Activated CD8-positive, alpha-beta memory T cell treated with anti-CD3 and anti-CD28 coated beads for 48 hours (primary cell): ENCODE measurements around the gene IL27RA.

Experiments used
- DNase-seq, 3 experiments: peaks; one replicate each; pipeline ENCODE4 v3.0.0-alpha.2; 2020; ENCODE audit warnings: low read depth in 2 of 3, low spot score in 2 of 3

The IL27RA gene

DNA sequence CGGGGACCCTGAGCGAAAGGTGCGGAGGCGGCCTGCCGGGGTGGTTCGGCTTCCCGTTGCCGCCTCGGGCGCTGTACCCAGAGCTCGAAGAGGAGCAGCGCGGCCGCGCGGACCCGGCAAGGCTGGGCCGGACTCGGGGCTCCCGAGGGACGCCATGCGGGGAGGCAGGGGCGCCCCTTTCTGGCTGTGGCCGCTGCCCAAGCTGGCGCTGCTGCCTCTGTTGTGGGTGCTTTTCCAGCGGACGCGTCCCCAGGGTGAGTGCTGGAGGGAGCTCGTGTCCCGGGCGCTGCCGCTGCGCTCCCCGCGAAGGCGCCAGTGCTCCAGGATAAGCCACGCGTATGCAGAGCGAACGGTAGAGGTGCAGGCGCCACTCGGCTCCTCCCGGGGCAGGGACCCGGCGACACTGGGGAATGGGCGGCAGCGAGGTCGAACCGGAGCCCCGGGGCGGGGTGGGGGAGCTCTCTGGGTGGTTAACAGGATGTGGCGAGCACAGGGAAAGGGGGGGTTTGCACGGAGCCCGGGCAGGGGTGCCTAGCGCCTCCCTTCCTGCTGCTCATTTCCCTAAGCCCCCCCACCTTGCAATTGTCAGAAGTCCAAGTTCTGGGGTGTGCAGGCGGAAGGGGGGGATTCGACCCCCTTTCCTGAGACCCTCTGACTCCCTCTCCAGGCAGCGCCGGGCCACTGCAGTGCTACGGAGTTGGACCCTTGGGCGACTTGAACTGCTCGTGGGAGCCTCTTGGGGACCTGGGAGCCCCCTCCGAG lies at the start of gene IL27RA:
TSS of gene IL27RA (plus strand) at position 44 of the 762 bp plus-strand sequence. CDS start at position 155, 111 bp downstream.
- DNase-seq: peak; percentile 47 to 64 (median 56)

DNA sequence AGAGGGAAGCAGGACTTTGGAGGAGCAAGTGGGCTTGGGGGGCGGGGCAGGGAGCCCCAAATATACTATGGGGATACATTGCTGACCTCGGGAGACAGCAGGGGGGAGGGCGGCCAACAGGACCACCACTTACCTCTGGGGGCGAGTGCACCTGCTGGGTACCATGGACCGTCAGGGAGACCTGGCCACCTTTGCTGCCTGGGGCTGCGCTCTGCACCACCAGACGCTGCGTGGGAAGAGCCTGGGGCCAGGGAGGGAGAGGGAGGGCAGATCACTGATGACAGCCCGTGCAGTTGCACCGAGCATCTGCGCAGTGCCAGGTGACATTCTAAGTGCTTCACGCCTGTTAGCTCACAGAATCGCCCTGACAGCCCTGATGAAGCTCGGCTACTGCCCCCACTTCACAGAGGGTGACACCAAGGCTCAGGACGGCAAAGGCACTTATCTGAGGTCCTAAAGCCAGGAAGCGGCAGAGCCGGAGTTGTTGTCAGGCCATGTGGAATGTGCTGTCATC lies 49.5 kb upstream of the IL27RA start:
- DNase-seq: no peak

DNA sequence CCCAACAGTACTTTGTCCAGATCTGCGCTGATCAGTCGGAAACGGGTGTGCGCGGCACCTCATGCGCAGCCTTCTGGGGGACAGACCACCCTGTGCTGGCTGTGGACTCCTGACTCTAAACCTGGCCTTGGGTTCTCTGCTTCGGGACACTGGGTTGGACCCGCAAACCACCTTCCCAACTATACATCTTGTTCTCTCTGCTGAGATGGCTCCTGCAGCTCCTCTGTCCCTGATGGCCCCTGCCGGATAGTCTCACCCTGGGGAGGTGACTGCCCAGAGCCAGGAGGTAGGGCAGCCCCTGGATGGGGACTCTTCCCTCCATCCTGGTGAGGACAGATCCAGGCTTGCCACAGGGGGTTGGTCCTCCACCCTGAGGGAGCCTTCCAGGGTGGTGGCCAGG lies 48.8 kb upstream of the IL27RA start:
- no peak for DNase-seq

DNA sequence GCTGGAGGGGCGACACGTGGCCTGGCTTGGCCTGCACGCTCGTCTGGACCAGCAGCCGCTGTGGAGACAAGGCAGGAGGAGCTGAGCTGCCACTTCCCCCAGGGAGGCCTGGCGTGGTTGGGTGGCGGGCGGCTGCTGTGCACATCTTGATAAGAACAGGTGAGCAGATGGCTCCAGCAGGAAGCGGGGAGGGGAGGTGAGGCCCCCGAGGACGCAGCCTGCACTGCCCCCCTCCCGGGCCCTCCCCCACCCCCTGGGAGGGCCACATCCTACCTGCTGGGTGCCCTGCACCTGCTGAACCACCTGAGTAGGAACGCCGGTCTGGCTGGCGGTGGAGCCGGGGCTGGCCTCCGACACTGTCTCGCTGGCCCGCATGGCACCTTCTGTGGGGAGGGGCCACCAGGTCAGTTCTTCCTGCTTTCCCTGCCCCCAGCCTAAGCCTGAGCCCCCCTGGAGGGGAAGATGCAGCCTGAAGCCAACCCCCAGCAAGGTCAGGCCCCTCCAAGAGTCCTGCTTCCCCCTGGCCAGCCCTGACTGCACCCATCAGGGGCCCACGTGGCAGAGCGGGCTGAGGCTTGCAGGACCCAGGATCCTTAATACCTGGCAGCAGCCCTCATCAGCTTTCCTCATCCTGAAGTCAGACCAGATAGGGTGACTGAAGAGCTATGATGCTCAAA lies 48.2 kb upstream of the IL27RA start:
- no peak for DNase-seq

DNA sequence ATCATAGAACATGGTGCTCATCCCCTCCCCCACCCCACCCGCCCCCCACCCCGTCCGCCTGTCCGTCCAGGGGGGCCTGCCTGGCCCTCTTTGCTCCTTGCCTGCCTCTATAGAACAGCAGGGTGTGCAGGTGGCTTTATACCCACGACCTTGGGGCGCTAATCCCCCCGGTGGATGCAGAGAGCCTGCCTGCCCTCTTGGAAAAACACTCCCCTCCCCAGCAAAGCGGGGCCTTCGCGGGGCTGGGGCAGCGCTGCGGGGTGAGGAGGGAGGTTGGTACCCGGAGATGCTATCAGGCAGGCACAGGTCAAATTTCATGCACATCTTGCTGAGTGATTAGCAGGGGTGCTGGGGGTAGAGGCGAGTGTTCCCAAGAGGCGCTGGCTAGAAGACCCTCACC lies 47.4 kb upstream of the IL27RA start:
- no peak for DNase-seq

DNA sequence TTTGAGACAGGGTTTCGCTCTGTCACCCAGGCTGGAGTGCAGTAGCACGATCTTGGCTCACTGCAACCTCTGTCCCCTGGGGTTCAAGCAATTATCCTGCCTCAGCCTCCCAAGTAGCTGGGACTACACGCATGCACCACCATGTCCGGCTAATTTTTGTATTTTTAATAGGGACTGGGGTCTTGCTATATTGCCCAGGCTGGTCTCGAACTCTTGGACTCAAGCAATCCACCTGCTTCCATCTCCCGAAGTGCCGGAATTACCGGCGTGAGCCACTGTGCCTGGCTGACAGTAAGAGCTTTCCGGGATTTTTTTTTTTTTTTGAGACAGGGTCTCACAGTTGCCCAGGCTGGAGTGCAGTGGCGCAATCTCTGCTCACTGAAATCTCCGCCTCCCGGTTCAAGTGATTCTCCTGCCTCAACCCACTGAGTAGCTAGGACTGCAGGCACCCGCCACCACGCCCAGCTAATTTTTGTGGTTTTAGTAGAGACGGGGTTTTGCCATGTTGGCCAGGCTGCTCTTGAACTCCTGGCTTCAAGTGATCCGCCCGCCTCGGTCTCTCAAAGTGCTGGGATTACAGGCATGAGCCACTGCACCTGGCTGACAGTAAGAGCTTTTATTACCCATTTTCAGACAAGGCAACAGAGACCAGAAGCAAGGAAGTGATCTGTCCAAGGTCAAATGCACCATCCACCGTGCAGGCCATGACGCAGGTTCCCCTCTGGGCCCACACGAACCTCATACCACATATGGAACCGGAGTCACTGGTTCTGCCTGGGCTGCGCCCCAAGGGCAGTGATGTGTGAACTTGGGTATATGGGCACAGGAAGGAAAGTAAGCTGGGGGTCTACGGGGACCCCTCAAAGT lies 46.5 kb upstream of the IL27RA start:
- no peak for DNase-seq

DNA sequence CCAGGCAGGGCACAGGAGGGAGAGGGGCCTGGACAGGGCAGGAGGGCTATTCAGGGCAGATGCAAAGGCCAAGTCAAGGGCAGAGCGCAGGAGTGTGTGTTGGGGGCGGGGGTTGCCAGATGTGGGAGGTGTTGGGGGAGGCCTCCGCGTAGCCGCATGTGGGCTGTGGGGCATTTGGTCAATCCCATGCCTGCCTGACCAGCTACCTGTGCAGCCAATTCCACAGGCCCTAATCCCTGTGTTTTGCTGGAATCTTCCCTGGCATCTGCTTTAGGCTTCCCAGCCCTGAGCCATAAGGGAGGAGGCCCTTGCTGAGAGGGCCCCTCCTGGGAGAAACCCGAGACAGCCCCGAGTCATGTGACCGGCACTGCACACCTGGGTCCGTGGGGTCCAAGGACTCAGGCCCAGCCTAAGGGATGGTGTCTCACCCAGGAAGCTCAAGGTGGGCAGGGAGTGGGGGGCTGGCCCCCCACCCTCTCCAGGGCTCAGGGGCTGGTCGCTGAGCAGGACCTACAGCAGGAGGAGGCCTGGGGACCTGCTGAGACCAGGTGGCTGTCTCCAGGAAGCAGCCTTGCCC lies 45.7 kb upstream of the IL27RA start:
- DNase-seq: peak in 1 of 3 experiments; percentile 24

DNA sequence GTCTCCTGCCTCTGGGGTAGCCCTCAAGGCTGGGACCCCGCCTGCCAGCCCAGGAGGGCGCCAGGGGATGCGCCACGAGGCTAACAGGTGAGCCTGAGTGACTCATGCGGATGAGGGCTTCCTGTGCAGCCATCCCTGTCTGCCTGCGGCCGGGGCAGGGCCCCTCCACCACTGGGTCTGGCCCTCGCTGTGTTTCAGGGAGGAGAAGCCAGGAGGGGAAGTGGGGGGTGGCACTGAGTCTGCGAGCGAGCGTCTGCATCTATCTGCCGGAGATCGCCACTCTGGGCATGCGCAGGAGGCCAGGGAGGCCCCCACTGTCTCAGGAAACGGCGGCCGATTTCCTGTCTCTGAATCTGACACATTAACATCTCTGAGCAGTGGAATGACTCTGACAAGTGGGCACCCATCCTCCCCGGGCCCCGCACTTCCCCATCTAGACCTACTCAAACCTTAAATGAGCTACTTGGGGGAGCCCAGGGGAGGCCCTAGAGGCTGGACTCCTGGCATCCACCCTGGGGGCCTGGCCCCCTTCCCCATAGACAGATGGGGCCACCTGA lies 45.1 kb upstream of the IL27RA start:
- peak; percentile 95 to 99 (median 96) for DNase-seq

DNA sequence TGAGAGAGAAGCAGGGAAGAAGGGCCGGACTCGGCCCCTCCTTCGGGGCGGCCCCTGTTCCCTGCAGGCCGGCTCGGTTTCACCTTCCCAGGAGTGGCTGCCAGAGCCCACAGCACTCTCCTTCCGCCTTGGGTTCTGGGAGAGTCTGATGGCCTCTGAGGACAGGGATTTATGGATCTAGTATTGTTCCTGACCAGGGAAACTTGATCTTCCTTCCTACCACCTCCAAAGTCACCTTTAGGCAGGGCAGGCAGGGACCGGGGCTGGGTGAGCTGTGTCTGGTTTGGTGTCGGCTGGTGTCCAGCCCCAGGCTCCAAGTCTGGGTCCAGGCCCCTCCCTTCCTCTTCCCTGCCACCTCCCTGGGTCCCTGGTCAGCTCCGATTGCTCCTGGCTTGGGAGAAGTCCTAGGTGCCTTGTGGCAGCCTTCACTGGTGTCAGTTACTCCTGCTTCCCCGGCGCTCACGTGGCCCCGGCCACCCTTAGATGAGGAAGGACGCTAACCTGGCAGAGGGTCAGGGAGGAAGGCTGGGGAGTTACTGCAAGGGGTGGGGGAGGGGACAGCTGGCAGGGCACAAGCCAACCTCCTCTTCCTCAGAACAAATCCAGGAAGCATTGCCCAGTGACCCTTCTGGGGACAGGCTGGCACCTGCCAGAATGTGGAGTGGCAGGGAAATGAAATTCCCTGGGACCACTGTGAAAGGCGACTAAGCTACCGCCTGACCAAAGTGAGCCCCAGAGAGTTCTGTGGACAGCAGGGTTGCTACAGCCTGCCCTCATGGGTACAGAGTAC lies 44.3 kb upstream of the IL27RA start:
- DNase-seq: no peak

DNA sequence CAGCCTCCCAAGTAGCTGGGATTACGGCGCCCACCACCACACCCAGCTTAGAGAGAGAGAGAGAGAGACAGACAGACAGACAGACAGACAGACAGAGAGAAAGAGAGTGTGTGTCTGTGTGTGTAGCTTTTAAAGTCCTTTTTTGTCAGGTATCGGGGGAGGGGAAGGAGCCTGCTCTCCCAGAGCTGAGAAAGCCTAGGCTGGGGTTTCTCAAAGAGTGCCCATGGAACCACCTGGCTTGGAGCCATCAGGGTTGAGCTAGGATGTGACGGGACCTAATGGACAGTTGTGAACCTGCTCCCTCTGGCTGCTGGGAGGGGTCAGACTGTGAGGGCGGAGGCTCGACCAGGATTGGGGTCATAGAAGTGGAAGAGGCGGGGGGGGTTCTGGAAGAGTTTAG lies 42.1 kb upstream of the IL27RA start:
- DNase-seq: no peak

DNA sequence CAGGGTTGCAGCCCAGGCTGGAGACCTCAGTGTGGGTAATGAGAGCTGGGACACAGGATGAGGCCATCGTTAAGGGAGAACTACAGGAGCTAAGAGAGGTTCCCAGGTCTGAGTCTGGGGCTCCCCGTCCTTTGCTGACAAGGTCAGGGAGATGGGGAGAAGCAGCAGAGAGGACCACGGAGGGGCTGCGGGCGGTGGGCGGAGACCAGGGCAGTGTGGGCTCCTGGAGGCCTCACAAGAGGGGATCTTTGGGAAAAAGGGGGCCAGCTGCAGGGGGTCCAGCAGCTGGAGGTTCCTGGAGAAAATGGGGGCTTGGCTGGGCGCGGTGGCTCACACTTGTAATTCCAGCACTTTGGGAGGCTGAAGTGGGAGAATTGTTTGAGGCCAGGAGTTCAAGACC lies 41.5 kb upstream of the IL27RA start:
- DNase-seq: no peak

DNA sequence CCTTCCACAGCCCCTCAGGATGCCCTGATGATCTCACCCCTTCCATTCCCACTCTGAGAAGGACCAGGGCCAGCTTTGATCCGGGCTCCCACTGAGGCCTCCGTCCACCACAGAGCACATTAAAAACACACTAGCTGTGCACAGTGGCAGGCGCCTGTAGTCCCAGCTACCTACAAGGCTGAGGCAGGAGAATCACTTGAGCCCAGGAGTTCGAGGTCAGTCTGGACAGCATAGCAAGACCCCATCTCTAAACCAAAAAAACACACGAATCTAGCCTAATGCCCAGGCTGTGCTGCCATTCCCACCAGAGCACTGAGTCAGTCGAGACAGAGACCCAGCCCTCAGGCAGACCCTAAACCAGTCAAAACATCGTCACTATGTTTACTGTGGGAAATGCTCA lies 39.5 kb upstream of the IL27RA start:
- no peak for DNase-seq

DNA sequence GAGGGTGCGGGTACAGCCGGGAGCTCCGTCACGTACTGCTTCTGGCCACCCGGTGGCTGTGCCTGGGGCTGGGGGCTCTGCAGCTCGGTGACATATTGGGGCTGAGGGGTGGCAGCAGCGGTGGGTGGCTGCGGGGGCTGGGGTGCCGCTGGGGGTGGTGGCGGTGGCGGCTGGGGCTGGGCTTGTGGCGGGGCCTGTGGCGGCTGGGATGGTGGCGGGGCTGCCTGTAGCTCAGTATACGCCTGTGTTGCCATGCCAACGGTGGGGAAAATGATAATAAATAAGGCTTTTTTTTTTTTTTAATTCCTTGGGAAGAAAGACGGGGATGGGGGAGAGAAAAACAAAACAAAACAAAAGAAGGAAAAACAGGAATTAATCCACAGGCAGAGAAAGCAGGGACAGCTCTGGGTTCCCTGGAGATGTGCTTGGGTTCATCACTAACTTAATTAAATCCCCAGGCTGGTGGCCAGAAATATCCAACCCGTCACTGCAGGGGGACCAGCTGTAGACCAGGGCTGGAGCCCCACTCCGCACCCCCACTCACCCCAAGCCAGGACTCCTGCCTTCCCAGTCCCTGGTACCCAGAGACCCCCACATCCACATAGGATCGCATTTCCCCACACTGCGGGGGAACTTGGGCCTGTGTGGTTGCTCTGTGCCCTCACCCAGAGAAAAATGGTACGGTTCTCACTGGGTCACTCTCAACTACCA lies 37.8 kb upstream of the IL27RA start:
- no peak for DNase-seq

DNA sequence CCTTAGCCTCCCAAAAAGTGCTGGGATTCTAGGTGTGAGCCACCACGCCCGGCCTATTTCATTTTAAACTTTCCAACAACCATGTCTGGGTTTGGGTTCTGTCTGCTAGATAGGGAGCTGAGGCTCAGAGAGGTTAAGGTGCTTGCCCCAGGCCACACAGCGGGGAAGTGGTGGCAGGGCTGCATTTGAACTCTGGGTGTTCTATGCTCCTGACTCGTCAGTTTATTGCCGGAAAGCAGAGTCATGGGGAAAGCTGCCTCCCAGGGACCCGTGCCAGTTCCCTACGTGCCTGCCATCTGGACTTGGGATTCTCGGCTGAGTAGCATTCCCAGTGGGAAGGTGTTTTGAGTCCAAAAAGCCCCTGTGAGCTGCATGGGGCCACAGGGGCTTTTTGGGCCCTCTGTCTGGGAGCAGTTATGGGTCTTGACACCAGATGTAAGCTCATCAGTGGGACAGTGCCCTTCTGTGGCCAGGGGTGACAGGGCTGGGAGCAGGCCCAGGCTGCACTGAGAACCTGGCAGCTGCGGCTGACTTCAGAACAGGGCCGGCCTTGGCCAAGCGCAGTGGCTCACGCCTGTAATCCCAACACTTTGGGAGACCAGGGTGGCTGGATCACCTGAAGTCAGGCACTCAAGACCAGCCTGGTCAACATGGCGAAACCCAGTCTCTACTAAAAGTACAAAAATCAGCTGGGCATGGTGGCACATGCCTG lies 36.4 kb upstream of the IL27RA start:
- DNase-seq: no peak

DNA sequence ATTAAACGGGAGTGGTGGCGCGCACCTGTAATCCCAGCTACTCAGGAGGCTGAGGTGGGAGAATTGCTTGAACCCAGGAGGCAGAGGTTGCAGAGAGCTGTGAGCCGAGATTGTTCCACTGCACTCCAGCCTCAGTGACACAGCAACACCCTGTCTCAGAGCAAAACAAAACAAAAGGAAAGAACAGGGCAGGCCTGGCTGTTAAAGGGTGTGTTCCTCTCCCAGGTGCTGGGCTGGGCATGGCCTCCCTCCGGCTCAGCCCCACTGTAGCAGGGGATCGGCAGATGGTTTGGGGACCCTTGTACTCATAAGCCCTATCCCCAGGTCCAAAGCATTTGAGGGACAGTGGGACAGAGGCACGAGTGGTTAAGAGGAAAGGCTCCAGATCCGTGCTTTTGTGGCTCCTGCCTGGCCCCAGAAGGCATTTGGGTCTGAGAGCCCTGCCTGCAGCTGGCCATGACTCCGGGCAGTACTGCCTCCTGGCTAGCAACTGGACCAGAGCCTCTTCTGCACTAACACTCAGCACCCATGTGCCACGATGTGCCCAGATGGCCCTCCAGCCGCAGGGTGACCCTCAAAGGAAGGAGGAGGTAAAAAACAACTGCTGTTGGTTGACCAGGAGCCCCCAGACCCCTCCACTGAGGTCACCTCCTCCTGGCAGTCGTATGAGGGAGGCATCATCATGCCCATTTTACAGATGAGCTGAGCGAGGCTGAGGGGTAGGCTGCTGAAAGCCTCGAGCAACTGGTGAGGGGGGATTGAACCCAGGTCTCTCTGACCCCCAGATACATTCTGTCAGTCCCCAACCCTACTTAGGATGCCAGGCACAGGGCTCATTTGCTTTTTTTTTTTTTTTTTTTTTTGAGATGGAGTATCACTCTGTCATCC lies 35.4 kb upstream of the IL27RA start:
- DNase-seq: no peak

DNA sequence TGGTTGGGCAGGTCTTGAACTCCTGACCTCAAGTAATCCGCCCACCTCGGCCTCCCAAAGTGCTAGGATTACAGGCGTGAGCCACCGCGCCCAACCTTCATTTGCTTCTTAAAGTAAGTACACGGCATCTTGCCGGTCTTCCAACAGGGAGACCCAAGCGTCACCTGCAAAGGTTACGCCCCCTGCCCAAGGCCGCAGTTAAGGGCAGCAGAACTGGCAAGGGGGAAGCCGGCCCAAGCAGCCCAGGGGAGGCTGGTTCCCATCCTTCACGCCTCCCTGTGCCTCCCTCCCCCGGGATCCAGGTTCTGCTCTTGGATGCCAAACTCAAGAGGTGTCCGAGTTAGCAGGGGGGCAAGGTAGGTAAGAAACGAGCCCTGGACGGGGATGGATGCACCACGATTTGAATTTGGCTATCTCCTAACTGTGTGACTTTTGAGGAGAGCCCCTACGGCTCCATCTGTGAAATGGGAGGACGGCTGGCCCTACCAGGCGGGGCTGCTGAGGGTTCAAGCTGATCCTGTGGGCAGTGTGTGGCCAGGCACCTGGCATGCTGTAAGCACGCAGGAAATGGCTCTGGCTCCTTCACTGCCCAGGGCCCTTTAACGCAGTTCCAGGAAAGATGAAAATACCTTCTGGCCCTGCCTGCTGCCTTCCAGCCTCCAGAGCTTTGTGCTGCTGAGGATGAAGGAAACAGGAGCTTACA lies 34.5 kb upstream of the IL27RA start:
- DNase-seq: no peak

DNA sequence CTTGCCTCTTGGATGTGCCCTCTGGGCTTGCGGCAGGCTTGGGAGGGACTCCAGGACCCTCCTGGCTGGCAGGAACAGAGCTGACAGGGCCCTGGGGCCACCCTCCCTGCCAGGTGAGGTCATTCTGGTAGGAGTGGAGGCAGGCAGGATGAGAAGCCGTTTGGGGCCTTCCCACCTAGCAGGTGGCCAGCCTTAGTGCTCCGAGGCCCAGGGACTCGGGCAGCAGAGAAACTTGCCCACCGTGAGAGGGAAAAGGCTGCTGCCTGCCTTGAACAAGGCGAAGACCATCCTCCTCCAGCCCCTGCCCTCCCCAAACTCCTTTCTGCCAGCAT lies 34.0 kb upstream of the IL27RA start:
- no peak for DNase-seq
